ENCODE measurements around the gene PTPN2.
A peak's percentile ranks its signal among the peaks of the same experiment; 100 is the strongest.

Gene PTPN2

GRCh38 chr18:12908706-12909105, 24.7 kb upstream of the PTPN2 start:
- Histone ChIP-seq H3K9ac (ENCODE audit: low read depth, low read length, poor library complexity) (no peak overlapping the region), H2AK5ac (ENCODE audit: low read depth, low read length) (no peak overlapping the region), H3K4me1 (ENCODE audit: control insufficient read depth in 2 of 2, insufficient read depth in 1 of 2, low read depth in 1 of 2, low read length in 2 of 2) (peaks cover 3 to 8% of the 10 kb centered on the region in 2 donors), H3K9me3 (replicated peaks in 1 of 2; ENCODE audit: control insufficient read depth in 2 of 2, insufficient read depth in 1 of 2, low read depth in 1 of 2, low read length in 2 of 2) (peaks cover 0 to 2% of the 10 kb centered on the region in 2 donors), H3K18ac (ENCODE audit: low read length) (no peak overlapping the region), H3K4ac (ENCODE audit: low read length) (no peak overlapping the region), H2BK12ac (ENCODE audit: low read length) (no peak overlapping the region), H4K8ac (ENCODE audit: low read depth, low read length) (no peak overlapping the region), H3K14ac (ENCODE audit: low read length) (no peak overlapping the region), H2BK5ac (ENCODE audit: low read length) (no peak overlapping the region), H3K27ac (replicated peaks; ENCODE audit: low read length) (no peak overlapping the region), H4K91ac (ENCODE audit: low read depth, low read length, poor library complexity) (no peak overlapping the region), H3K4me3 (ENCODE audit: low read length in 2 of 2) (no peak overlapping the region), H2BK15ac (ENCODE audit: low read length) (no peak overlapping the region), H3K36me3 (replicated peaks in 1 of 2; ENCODE audit: control insufficient read depth in 2 of 2, insufficient read depth in 2 of 2, low read length in 2 of 2) (no peaks in the 10 kb centered on the region), H3K4me2 (ENCODE audit: insufficient read depth, low read length, poor library complexity, severe bottlenecking) (no peak overlapping the region), H2AFZ (ENCODE audit: low read length) (peak overlapping the region; percentile 9), H3K27me3 (ENCODE audit: control insufficient read depth in 3 of 3, insufficient read depth in 3 of 3, low read depth in 1 of 3, low read length in 3 of 3) (peaks cover 0 to 2% (median 0%) of the 10 kb centered on the region in 3 experiments), H2BK120ac (ENCODE audit: low read depth, low read length) (no peak overlapping the region), H3K23ac (ENCODE audit: low read depth, low read length, poor library complexity) (no peak overlapping the region), H3K79me1 (ENCODE audit: low read depth, low read length) (no peaks in the 10 kb centered on the region)
- WGBS, 2 donors (ENCODE audit: extremely low coverage in 2 of 2, insufficient read length in 2 of 2, insufficient replicate concordance in 1 of 2): no CpG with 5 or more reads among the region's 4 CpGs
- DNase-seq (ENCODE audit: low spot score): no peak

- no peak overlapping the region for H2BK120ac ChIP-seq (ENCODE audit: low read depth, low read length)
- H3K4me2 ChIP-seq (ENCODE audit: insufficient read depth, low read length, poor library complexity, severe bottlenecking): no peak overlapping the region
- H2BK15ac ChIP-seq (ENCODE audit: low read length): peak overlapping the region; percentile 90
- H3K4ac ChIP-seq (ENCODE audit: low read length): no peak overlapping the region
- H2AFZ ChIP-seq (ENCODE audit: low read length): peak overlapping the region; percentile 80
- no peak overlapping the region for H4K91ac ChIP-seq (ENCODE audit: low read depth, low read length, poor library complexity)
- no peak overlapping the region for H3K27ac ChIP-seq (replicated peaks; ENCODE audit: low read length)
- no peak overlapping the region for H3K14ac ChIP-seq (ENCODE audit: low read length)
- no peak overlapping the region for H4K8ac ChIP-seq (ENCODE audit: low read depth, low read length)
- H3K18ac ChIP-seq (ENCODE audit: low read length): peak overlapping the region; percentile 38
- no peak overlapping the region for H2AK5ac ChIP-seq (ENCODE audit: low read depth, low read length)
- peaks cover 0 to 2% of the 10 kb centered on the region in 2 donors for H3K9me3 ChIP-seq (replicated peaks in 1 of 2; ENCODE audit: control insufficient read depth in 2 of 2, insufficient read depth in 1 of 2, low read depth in 1 of 2, low read length in 2 of 2)
- no peak for DNase-seq (ENCODE audit: low spot score)
- H2BK5ac ChIP-seq (ENCODE audit: low read length): no peak overlapping the region
- no peak overlapping the region for H3K4me3 ChIP-seq (ENCODE audit: low read length in 2 of 2)
- H3K36me3 ChIP-seq (replicated peaks in 1 of 2; ENCODE audit: control insufficient read depth in 2 of 2, insufficient read depth in 2 of 2, low read length in 2 of 2): no peaks in the 10 kb centered on the region
- H3K4me1 ChIP-seq (ENCODE audit: control insufficient read depth in 2 of 2, insufficient read depth in 1 of 2, low read depth in 1 of 2, low read length in 2 of 2): peaks cover 3 to 16% of the 10 kb centered on the region in 2 donors
- H3K27me3 ChIP-seq (ENCODE audit: control insufficient read depth in 3 of 3, insufficient read depth in 3 of 3, low read depth in 1 of 3, low read length in 3 of 3): peaks cover 0 to 2% (median 0%) of the 10 kb centered on the region in 3 experiments
- no CpG with 5 or more reads among the region's 8 CpGs for WGBS, 2 donors (ENCODE audit: extremely low coverage in 2 of 2, insufficient read length in 2 of 2, insufficient replicate concordance in 1 of 2)
- no peak overlapping the region for H3K23ac ChIP-seq (ENCODE audit: low read depth, low read length, poor library complexity)
- no peak overlapping the region for H2BK12ac ChIP-seq (ENCODE audit: low read length)
- no peaks in the 10 kb centered on the region for H3K79me1 ChIP-seq (ENCODE audit: low read depth, low read length)
- H3K9ac ChIP-seq (ENCODE audit: low read depth, low read length, poor library complexity): no peak overlapping the region
Observed at GRCh38 chr18:12907258-12907925, 23.4 kb upstream of the PTPN2 start.

- no peak overlapping the region for H2BK120ac ChIP-seq (ENCODE audit: low read depth, low read length)
- H3K4me2 ChIP-seq (ENCODE audit: insufficient read depth, low read length, poor library complexity, severe bottlenecking): no peak overlapping the region
- H3K23ac ChIP-seq (ENCODE audit: low read depth, low read length, poor library complexity): no peak overlapping the region
- peak overlapping the region; percentile 90 for H2BK15ac ChIP-seq (ENCODE audit: low read length)
- no peak overlapping the region for H4K8ac ChIP-seq (ENCODE audit: low read depth, low read length)
- H2BK5ac ChIP-seq (ENCODE audit: low read length): no peak overlapping the region
- no peak overlapping the region for H2BK12ac ChIP-seq (ENCODE audit: low read length)
- no CpG with 5 or more reads among the region's 10 CpGs for WGBS, 2 donors (ENCODE audit: extremely low coverage in 2 of 2, insufficient read length in 2 of 2, insufficient replicate concordance in 1 of 2)
- H3K79me1 ChIP-seq (ENCODE audit: low read depth, low read length): no peaks in the 10 kb centered on the region
- H2AFZ ChIP-seq (ENCODE audit: low read length): peak overlapping the region; percentile 80
- H3K14ac ChIP-seq (ENCODE audit: low read length): peak overlapping the region; percentile 39
- no peak overlapping the region for H3K9ac ChIP-seq (ENCODE audit: low read depth, low read length, poor library complexity)
- no peak overlapping the region for H4K91ac ChIP-seq (ENCODE audit: low read depth, low read length, poor library complexity)
- no peak for DNase-seq (ENCODE audit: low spot score)
- no peak overlapping the region for H3K4me3 ChIP-seq (ENCODE audit: low read length in 2 of 2)
- peaks cover 0 to 2% (median 0%) of the 10 kb centered on the region in 3 experiments for H3K27me3 ChIP-seq (ENCODE audit: control insufficient read depth in 3 of 3, insufficient read depth in 3 of 3, low read depth in 1 of 3, low read length in 3 of 3)
- peaks cover 0 to 3% of the 10 kb centered on the region in 2 donors for H3K9me3 ChIP-seq (replicated peaks in 1 of 2; ENCODE audit: control insufficient read depth in 2 of 2, insufficient read depth in 1 of 2, low read depth in 1 of 2, low read length in 2 of 2)
- H3K18ac ChIP-seq (ENCODE audit: low read length): peak overlapping the region; percentile 38
- H3K4me1 ChIP-seq (ENCODE audit: control insufficient read depth in 2 of 2, insufficient read depth in 1 of 2, low read depth in 1 of 2, low read length in 2 of 2): peaks cover 3 to 16% of the 10 kb centered on the region in 2 donors
- no peak overlapping the region for H3K4ac ChIP-seq (ENCODE audit: low read length)
- no peaks in the 10 kb centered on the region for H3K36me3 ChIP-seq (replicated peaks in 1 of 2; ENCODE audit: control insufficient read depth in 2 of 2, insufficient read depth in 2 of 2, low read length in 2 of 2)
- peak overlapping the region; percentile 81 for H2AK5ac ChIP-seq (ENCODE audit: low read depth, low read length)
- H3K27ac ChIP-seq (replicated peaks; ENCODE audit: low read length): no peak overlapping the region
Observed at GRCh38 chr18:12906773-12907172, 22.7 kb upstream of the PTPN2 start.

DNA sequence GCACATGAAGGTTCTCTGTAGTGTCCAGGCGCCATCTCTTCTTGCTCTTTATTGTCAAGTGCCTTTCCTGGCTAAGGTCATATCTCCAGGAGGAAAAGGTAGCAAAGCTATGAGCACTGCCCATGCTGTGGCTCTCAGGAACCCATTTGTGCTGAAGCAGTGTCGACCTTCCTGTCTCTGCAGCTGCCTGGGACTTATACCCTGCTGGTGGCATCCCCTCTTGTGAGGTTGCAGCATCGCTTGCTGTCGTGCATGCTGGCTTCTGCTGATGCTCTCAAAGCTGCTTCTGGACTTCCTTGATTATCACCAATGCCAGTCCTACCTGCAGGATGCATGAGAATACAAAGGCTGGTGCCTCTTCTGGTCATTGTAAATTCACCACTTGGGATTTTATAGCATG, 22.1 kb upstream of the PTPN2 start:
- Histone ChIP-seq H3K4me3 (ENCODE audit: low read length in 2 of 2) (no peak overlapping the region), H3K36me3 (replicated peaks in 1 of 2; ENCODE audit: control insufficient read depth in 2 of 2, insufficient read depth in 2 of 2, low read length in 2 of 2) (no peaks in the 10 kb centered on the region), H2AFZ (ENCODE audit: low read length) (no peak overlapping the region), H2AK5ac (ENCODE audit: low read depth, low read length) (no peak overlapping the region), H3K23ac (ENCODE audit: low read depth, low read length, poor library complexity) (no peak overlapping the region), H3K79me1 (ENCODE audit: low read depth, low read length) (no peaks in the 10 kb centered on the region), H3K27ac (replicated peaks; ENCODE audit: low read length) (no peak overlapping the region), H2BK120ac (ENCODE audit: low read depth, low read length) (no peak overlapping the region), H3K9me3 (replicated peaks in 1 of 2; ENCODE audit: control insufficient read depth in 2 of 2, insufficient read depth in 1 of 2, low read depth in 1 of 2, low read length in 2 of 2) (peaks cover 0 to 2% of the 10 kb centered on the region in 2 donors), H3K4me1 (ENCODE audit: control insufficient read depth in 2 of 2, insufficient read depth in 1 of 2, low read depth in 1 of 2, low read length in 2 of 2) (peaks cover 3 to 16% of the 10 kb centered on the region in 2 donors), H3K4ac (ENCODE audit: low read length) (no peak overlapping the region), H3K27me3 (ENCODE audit: control insufficient read depth in 3 of 3, insufficient read depth in 3 of 3, low read depth in 1 of 3, low read length in 3 of 3) (peaks cover 0 to 2% (median 0%) of the 10 kb centered on the region in 3 experiments), H3K14ac (ENCODE audit: low read length) (no peak overlapping the region), H3K9ac (ENCODE audit: low read depth, low read length, poor library complexity) (no peak overlapping the region), H2BK15ac (ENCODE audit: low read length) (no peak overlapping the region), H3K18ac (ENCODE audit: low read length) (no peak overlapping the region), H4K91ac (ENCODE audit: low read depth, low read length, poor library complexity) (no peak overlapping the region), H3K4me2 (ENCODE audit: insufficient read depth, low read length, poor library complexity, severe bottlenecking) (no peak overlapping the region), H2BK12ac (ENCODE audit: low read length) (no peak overlapping the region), H4K8ac (ENCODE audit: low read depth, low read length) (no peak overlapping the region), H2BK5ac (ENCODE audit: low read length) (no peak overlapping the region)
- no CpG with 5 or more reads among the region's 4 CpGs for WGBS, 2 donors (ENCODE audit: extremely low coverage in 2 of 2, insufficient read length in 2 of 2, insufficient replicate concordance in 1 of 2)
- DNase-seq (ENCODE audit: low spot score): no peak
